H1 (cell line): ENCODE data around the gene MAN2A1. TPM values are rescaled to one million over a fixed set of nuclear protein-coding genes. Genes with fewer than 3 reads are reported as not detected.

Source experiments
- CTCF ChIA-PET: fragments of 300-600 bp; sonication (Branson Sonifier 250); formaldehyde crosslinking; loops from one replicate; lab custom pipeline; 2021; ENCODE audit not compliant: partially characterized antibody; lab: Charles Lee
- POLR2A ChIA-PET: fragments of 300-600 bp; sonication (Branson Sonifier 250); formaldehyde crosslinking; loops from one replicate; lab custom pipeline; 2021; ENCODE audit warnings: inconsistent platforms; ENCODE audit not compliant: partially characterized antibody; lab: Charles Lee
- DNase-seq, 2 experiments: peaks; one replicate each; pipeline versions ENCODE4 v3.0.0 to v3.0.0-alpha.2; 2010 to 2022; ENCODE audit warnings: low spot score in 2 of 2, low read depth in 1 of 2, mixed read lengths in 1 of 2
- FAIRE-seq: peaks from 2 replicates; lab custom pipeline; 2011; peaks lifted over from hg19 to GRCh38; lab: Jason Lieb, UNC
- H2AFZ ChIP-seq: 2 replicates; pipeline ENCODE4 v1.8.1; 2012; ENCODE audit warnings: low read length, inconsistent platforms
- H2AK5ac ChIP-seq: 2 replicates; pipeline ENCODE4 v1.6.1; 2013; ENCODE audit warnings: low read depth, low read length
- H2BK120ac ChIP-seq: replicated peaks from 2 replicates; pipeline ENCODE3; 2013; ENCODE audit warnings: low read depth, low read length, inconsistent platforms
- H2BK12ac ChIP-seq: 2 replicates; pipeline ENCODE4 v1.6.1; 2013; ENCODE audit warnings: low read depth, low read length
- H2BK15ac ChIP-seq: 2 replicates; pipeline ENCODE4 v1.6.1; 2013; ENCODE audit warnings: low read length
- H2BK20ac ChIP-seq: 2 replicates; pipeline ENCODE4 v1.6.1; 2013; ENCODE audit warnings: low read length
- H2BK5ac ChIP-seq: 2 replicates; pipeline ENCODE4 v1.6.1; 2013; ENCODE audit warnings: low read depth, low read length
- H3K14ac ChIP-seq: 2 replicates; pipeline ENCODE4 v1.6.1; 2013; ENCODE audit warnings: inconsistent platforms; ENCODE audit not compliant: insufficient read length
- H3K18ac ChIP-seq: 2 replicates; pipeline ENCODE4 v1.6.1; 2013; ENCODE audit warnings: low read length; ENCODE audit errors: extremely low read depth
- H3K23ac ChIP-seq: 2 replicates; pipeline ENCODE4 v1.6.1; 2013; ENCODE audit warnings: inconsistent platforms; ENCODE audit not compliant: insufficient read length
- H3K23me2 ChIP-seq: 2 replicates; pipeline ENCODE4 v1.6.1; 2013; ENCODE audit warnings: low read depth, low read length
- H3K27ac ChIP-seq: 2 replicates; pipeline ENCODE4 v1.6.1; 2011; ENCODE audit warnings: low read depth, low read length, inconsistent platforms
- H3K27me3 ChIP-seq, 4 experiments: replicated peaks in 1 of 4; 1 replicate in 1 of 4; 2 replicates in 3 of 4; pipeline versions ENCODE4 v1.6.1 to v1.8.1; 2011 to 2013; ENCODE audit warnings: low read length in 3 of 4, mild to moderate bottlenecking in 3 of 4, inconsistent platforms in 2 of 4, mixed read lengths in 2 of 4, moderate library complexity in 1 of 4; ENCODE audit not compliant: control insufficient read depth in 3 of 4, insufficient read depth in 3 of 4; ENCODE audit errors: extremely low read depth in 1 of 4
- H3K36me3 ChIP-seq, 4 experiments: 2 replicates each; pipeline versions ENCODE4 v1.6.1 to v1.8.1; 2011 to 2013; ENCODE audit warnings: mild to moderate bottlenecking in 4 of 4, low read length in 3 of 4, moderate library complexity in 2 of 4, control low read depth in 1 of 4, inconsistent platforms in 1 of 4; ENCODE audit not compliant: insufficient read depth in 4 of 4, control insufficient read depth in 2 of 4
- H3K4ac ChIP-seq: replicated peaks from 2 replicates; pipeline ENCODE3; 2013; ENCODE audit warnings: low read length, low read depth, mixed read lengths, inconsistent platforms; ENCODE audit not compliant: insufficient read length
- H3K4me1 ChIP-seq, 4 experiments: replicated peaks in 1 of 4; 1 replicate in 1 of 4; 2 replicates in 3 of 4; pipeline versions ENCODE4 v1.6.1 to v1.8.1; 2011 to 2013; ENCODE audit warnings: low read length in 3 of 4, inconsistent platforms in 2 of 4, mixed read lengths in 1 of 4; ENCODE audit not compliant: insufficient read depth in 4 of 4, control insufficient read depth in 3 of 4
- H3K4me2 ChIP-seq, 2 experiments: 2 replicates each; pipeline versions ENCODE4 v1.6.1 to v1.8.1; 2011 to 2013; ENCODE audit warnings: low read depth in 2 of 2, low read length in 2 of 2, control low read depth in 1 of 2, inconsistent platforms in 1 of 2, mild to moderate bottlenecking in 1 of 2; ENCODE audit not compliant: insufficient read depth in 1 of 2
- H3K4me3 ChIP-seq, 4 experiments: fragments of 200-600, 300-600 bp in 1 of 4; sonication (generic), shearing (Covaris generic), sonication (Bioruptor Twin) in 1 of 4; 2 replicates each; pipeline versions ENCODE4 v1.5.1 to v1.8.1; 2011 to 2016; ENCODE audit warnings: low read length in 4 of 4, low read depth in 3 of 4, control low read depth in 2 of 4, inconsistent platforms in 2 of 4, mild to moderate bottlenecking in 2 of 4, mixed read lengths in 1 of 4, moderate library complexity in 1 of 4; ENCODE audit not compliant: insufficient read depth in 2 of 4; ENCODE audit errors: extremely low read depth in 1 of 4
- H3K56ac ChIP-seq: replicated peaks from 2 replicates; pipeline ENCODE3; 2013; ENCODE audit warnings: low read depth, mild to moderate bottlenecking, mixed read lengths, low read length, inconsistent platforms; ENCODE audit not compliant: insufficient read length
- H3K79me1 ChIP-seq: 2 replicates; pipeline ENCODE4 v1.6.1; 2013; ENCODE audit warnings: low read depth, low read length, control low read depth
- H3K79me2 ChIP-seq, 2 experiments: 2 replicates each; pipeline versions ENCODE4 v1.6.1 to v1.8.1; 2012 to 2013; ENCODE audit warnings: low read length in 2 of 2, mild to moderate bottlenecking in 2 of 2, inconsistent platforms in 1 of 2; ENCODE audit not compliant: insufficient read depth in 2 of 2, control insufficient read depth in 1 of 2
- H3K9ac ChIP-seq, 4 experiments: replicated peaks in 1 of 4; 1 replicate in 1 of 4; 2 replicates in 3 of 4; pipeline versions ENCODE4 v1.6.1 to v1.8.1; 2011 to 2013; ENCODE audit warnings: low read depth in 3 of 4, low read length in 3 of 4, control low read depth in 2 of 4, mild to moderate bottlenecking in 2 of 4, moderate library complexity in 2 of 4, inconsistent platforms in 1 of 4; ENCODE audit errors: extremely low read depth in 1 of 4
- H3K9me3 ChIP-seq, 2 experiments: 2 replicates each; pipeline versions ENCODE4 v1.6.1 to v1.8.1; 2012 to 2013; ENCODE audit warnings: mild to moderate bottlenecking in 2 of 2, moderate library complexity in 2 of 2, control low read depth in 1 of 2, inconsistent platforms in 1 of 2, low read depth in 1 of 2, low read length in 1 of 2, mixed read lengths in 1 of 2; ENCODE audit not compliant: insufficient read depth in 2 of 2
- H4K20me1 ChIP-seq, 2 experiments: replicated peaks in 1 of 2; 2 replicates each; pipeline versions ENCODE3 to v1.8.1; 2011 to 2013; ENCODE audit warnings: inconsistent platforms in 2 of 2, low read length in 2 of 2, mild to moderate bottlenecking in 1 of 2; ENCODE audit not compliant: insufficient read depth in 2 of 2, control insufficient read depth in 1 of 2
- H4K5ac ChIP-seq: 2 replicates; pipeline ENCODE4 v1.6.1; 2013; ENCODE audit warnings: low read length, low read depth, mixed read lengths, inconsistent platforms; ENCODE audit not compliant: insufficient read length
- H4K8ac ChIP-seq: 2 replicates; pipeline ENCODE4 v1.8.0; 2013; ENCODE audit warnings: mild to moderate bottlenecking, moderate library complexity, low read length, inconsistent platforms; ENCODE audit not compliant: insufficient read depth; ENCODE audit errors: extremely low read depth
- H4K91ac ChIP-seq: replicated peaks from 2 replicates; pipeline ENCODE3; 2013; ENCODE audit warnings: low read length, mixed read lengths, inconsistent platforms; ENCODE audit not compliant: insufficient read length
- CBX5 ChIP-seq: fragments of 300-800, 300-1000 bp; sonication (generic); IDR thresholded peaks from 2 replicates; pipeline ENCODE4 v1.7.1; 2016; ENCODE audit warnings: antibody characterized with exemption, low read length, low read depth
- CEBPB ChIP-seq: IDR thresholded peaks from 2 replicates; pipeline ENCODE4 v1.6.1; 2012; ENCODE audit warnings: low read depth, low read length
- CHD1 ChIP-seq: IDR thresholded peaks from 2 replicates; pipeline ENCODE4 v1.6.1; 2012; ENCODE audit warnings: low read depth, low read length, improper control_type of control experiment
- GABPA ChIP-seq: IDR thresholded peaks from 2 replicates; pipeline ENCODE4 v1.6.1; 2011; ENCODE audit warnings: mild to moderate bottlenecking, low read length, moderate library complexity, borderline replicate concordance; ENCODE audit not compliant: insufficient read depth
- GTF2F1 ChIP-seq: IDR thresholded peaks from 2 replicates; pipeline ENCODE4 v1.6.1; 2012; ENCODE audit warnings: low read depth, low read length, improper control_type of control experiment, borderline replicate concordance
- JUN ChIP-seq: IDR thresholded peaks from 2 replicates; pipeline ENCODE4 v1.6.1; 2011; ENCODE audit warnings: low read depth, mild to moderate bottlenecking, improper control_type of control experiment, low read length
- MAFK ChIP-seq: IDR thresholded peaks from 2 replicates; pipeline ENCODE4 v1.6.1; 2012; ENCODE audit warnings: low read depth, mild to moderate bottlenecking, improper control_type of control experiment, low read length
- SIN3A ChIP-seq, 2 experiments: IDR thresholded peaks in 1 of 2; conservative IDR thresholded peaks in 1 of 2; 2 replicates each; pipeline ENCODE4 v1.6.1; 2011 to 2012; ENCODE audit warnings: low read length in 2 of 2, improper control_type of control experiment in 1 of 2, low read depth in 1 of 2, mild to moderate bottlenecking in 1 of 2
- WGBS, 2 experiments: shearing (Covaris generic) in 1 of 2; methylation state at CpG; one replicate each; pipeline versions ENCODE4 v1.1.6 to v1.1.7; 2013 to 2015; ENCODE audit warnings: low lambda C conversion rate in 2 of 2, mixed read lengths in 2 of 2, inconsistent platforms in 1 of 2, low coverage in 1 of 2, missing lambda C conversion rate in 1 of 2; ENCODE audit not compliant: insufficient replicate concordance in 2 of 2, insufficient coverage in 1 of 2, insufficient read length in 1 of 2; ENCODE audit errors: extremely low coverage in 1 of 2, missing lambda C conversion rate in 1 of 2; 5-methylcytosine and 5-hydroxymethylcytosine counted together
- polyA plus RNA-seq, 7 experiments: library from polyadenylated mRNA; depleted of rRNA in 3 of 7; stranded (reverse) in 5 of 7; unstranded in 2 of 7; fragments of >200 nt in 5 of 7; fragments of 200-250 nt in 2 of 7; gene quantifications; 1 replicate in 5 of 7; 2 replicates in 1 of 7; 4 replicates in 1 of 7; pipeline versions ENCODE4 v1.2.1 to v1.2.3, GENCODE V29; 2011 to 2013; ENCODE audit warnings: missing spikeins in 2 of 7, mixed read lengths in 2 of 7
- total RNA-seq: library from RNA; stranded (reverse); fragmentation: NEBNext Ultra II Directional; extraction: Animal tissue kit (Norgen Biotek cat#: 25700); gene quantifications from 2 replicates; pipeline ENCODE4 v1.2.1, GENCODE V29; 2021
- TF ChIP-seq, protein P1 (sequence below): IDR thresholded peaks from 2 replicates; pipeline ENCODE4 v1.6.1; 2012; ENCODE audit warnings: low read length, inconsistent platforms
- TF ChIP-seq, protein P2 (sequence below), 3 experiments: IDR thresholded peaks; 1 replicate in 2 of 3; 2 replicates in 1 of 3; pipeline versions ENCODE4 v1.5.1 to v1.6.1; 2011; ENCODE audit warnings: low read length in 3 of 3, mild to moderate bottlenecking in 3 of 3, inconsistent platforms in 2 of 3, low read depth in 1 of 3, moderate library complexity in 1 of 3; ENCODE audit not compliant: insufficient read depth in 1 of 3; ENCODE audit errors: control extremely low read depth in 1 of 3

MAN2A1 gene
- total and polyA plus RNA-seq, 2 of the 8 experiments (the other 6 are each of a cell fraction or from before 2014, with no cell fraction given) = 29.1 to 102 TPM

GRCh38 chr5:109653042-109653441 is 36.7 kb upstream of the MAN2A1 start:
- Histone ChIP-seq H4K8ac (no peak overlapping the region), H2BK15ac (no peak overlapping the region), H3K23ac (no peak overlapping the region), H3K23me2 (no peaks in the 10 kb centered on the region), H3K4ac (no peak overlapping the region), H2BK5ac (no peak overlapping the region), H3K9me3 (no peaks in the 10 kb centered on the region), H3K79me1 (no peaks in the 10 kb centered on the region), H3K4me2 (no peak overlapping the region), H3K27me3 (no peaks in the 10 kb centered on the region), H3K4me3 (no peak overlapping the region), H3K4me1 (no peaks in the 10 kb centered on the region), H2BK12ac (no peak overlapping the region), H4K5ac (no peak overlapping the region), H2AK5ac (no peak overlapping the region), H3K79me2 (no peaks in the 10 kb centered on the region), H2AFZ (no peak overlapping the region; the same call in 1 of the 2 replicates), H2BK20ac (no peak overlapping the region), H4K91ac (no peak overlapping the region), H3K9ac (no peak overlapping the region), H4K20me1 (no peaks in the 10 kb centered on the region), H3K14ac (no peak overlapping the region), H2BK120ac (no peak overlapping the region), H3K36me3 (no peaks in the 10 kb centered on the region), H3K27ac (no peak overlapping the region), H3K56ac (no peak overlapping the region), H3K18ac (no peak overlapping the region)
- ChIA-PET CTCF (interaction anchor here (1.1 kb wide), 1 partner anchor 35 kb away, joined by 3 read pairs; no protein-coding TSS in a partner anchor), POLR2A (no interaction called here)
- WGBS, 2 experiments = 54% methylated on average over 2 of the region's 2 CpGs; no CpG with 5 or more reads in 1 of the 2 experiments
- FAIRE-seq (no peak), DNase-seq (no peak)
- TF ChIP-seq MAFK = no peak
- no peak for TF ChIP-seq CBX5
- TF ChIP-seq, protein P1, sequence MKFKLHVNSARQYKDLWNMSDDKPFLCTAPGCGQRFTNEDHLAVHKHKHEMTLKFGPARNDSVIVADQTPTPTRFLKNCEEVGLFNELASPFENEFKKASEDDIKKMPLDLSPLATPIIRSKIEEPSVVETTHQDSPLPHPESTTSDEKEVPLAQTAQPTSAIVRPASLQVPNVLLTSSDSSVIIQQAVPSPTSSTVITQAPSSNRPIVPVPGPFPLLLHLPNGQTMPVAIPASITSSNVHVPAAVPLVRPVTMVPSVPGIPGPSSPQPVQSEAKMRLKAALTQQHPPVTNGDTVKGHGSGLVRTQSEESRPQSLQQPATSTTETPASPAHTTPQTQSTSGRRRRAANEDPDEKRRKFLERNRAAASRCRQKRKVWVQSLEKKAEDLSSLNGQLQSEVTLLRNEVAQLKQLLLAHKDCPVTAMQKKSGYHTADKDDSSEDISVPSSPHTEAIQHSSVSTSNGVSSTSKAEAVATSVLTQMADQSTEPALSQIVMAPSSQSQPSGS = no peak
- no peak for TF ChIP-seq CHD1
- TF ChIP-seq JUN = no peak
- TF ChIP-seq GTF2F1 = no peak
- TF ChIP-seq GABPA = no peak
- no peak for TF ChIP-seq CEBPB
- no peak for TF ChIP-seq SIN3A (conservative IDR thresholded peaks at IDR 0.05 in 1 of 2, IDR thresholded peaks at IDR 0.05 in 1 of 2; ENCODE audit: low read depth in 1 of 2, low read length in 2 of 2)
- TF ChIP-seq, protein P2, sequence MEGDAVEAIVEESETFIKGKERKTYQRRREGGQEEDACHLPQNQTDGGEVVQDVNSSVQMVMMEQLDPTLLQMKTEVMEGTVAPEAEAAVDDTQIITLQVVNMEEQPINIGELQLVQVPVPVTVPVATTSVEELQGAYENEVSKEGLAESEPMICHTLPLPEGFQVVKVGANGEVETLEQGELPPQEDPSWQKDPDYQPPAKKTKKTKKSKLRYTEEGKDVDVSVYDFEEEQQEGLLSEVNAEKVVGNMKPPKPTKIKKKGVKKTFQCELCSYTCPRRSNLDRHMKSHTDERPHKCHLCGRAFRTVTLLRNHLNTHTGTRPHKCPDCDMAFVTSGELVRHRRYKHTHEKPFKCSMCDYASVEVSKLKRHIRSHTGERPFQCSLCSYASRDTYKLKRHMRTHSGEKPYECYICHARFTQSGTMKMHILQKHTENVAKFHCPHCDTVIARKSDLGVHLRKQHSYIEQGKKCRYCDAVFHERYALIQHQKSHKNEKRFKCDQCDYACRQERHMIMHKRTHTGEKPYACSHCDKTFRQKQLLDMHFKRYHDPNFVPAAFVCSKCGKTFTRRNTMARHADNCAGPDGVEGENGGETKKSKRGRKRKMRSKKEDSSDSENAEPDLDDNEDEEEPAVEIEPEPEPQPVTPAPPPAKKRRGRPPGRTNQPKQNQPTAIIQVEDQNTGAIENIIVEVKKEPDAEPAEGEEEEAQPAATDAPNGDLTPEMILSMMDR (IDR thresholded peaks at IDR 0.05; ENCODE audit: control extremely low read depth in 1 of 3, insufficient read depth in 1 of 3, low read depth in 1 of 3, low read length in 3 of 3) = no peak
